ENCODE measurements around the gene APBB2. TPM values are rescaled to one million over a fixed set of nuclear protein-coding genes. Genes with fewer than 3 reads are reported as not detected.

The APBB2 gene
- total RNA-seq, 4 donors from 2014 or later: 12.2 to 29.2 (median 20.1) TPM

DNA sequence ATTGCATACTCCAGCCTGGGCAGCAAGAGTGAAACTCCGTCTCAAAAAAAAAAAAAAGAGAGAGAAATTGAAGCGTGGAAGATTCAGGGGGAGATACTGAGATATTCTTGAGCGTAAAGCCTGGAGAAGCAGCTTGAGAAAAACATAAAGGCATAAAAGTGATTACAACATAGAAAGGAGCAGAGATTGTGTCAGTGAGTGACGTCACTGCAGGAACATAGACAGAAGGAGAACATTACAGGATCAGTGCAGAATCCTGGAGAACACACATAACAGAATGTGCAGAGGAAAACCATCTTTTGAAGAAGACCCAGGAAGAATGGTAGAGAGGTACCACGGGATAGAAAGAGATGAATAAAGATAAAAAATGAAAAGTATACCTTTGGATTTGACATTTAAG, 147.0 kb downstream of the APBB2 start:
- Histone ChIP-seq H3K4me3 (no peak overlapping the region), H3K27ac (no peak overlapping the region), H3K4me1 (peaks cover 0 to 32% (median 0%) of the 10 kb centered on the region in 3 donors), H3K9me3 (no peaks in the 10 kb centered on the region), H3K36me3 (no peaks in the 10 kb centered on the region), H3K27me3 (no peaks in the 10 kb centered on the region)
- intact Hi-C loops (cut with DNase I): no loop called here
- no peak for TF ChIP-seq POLR2A (IDR thresholded peaks at IDR 0.05)
- TF ChIP-seq, protein P1, sequence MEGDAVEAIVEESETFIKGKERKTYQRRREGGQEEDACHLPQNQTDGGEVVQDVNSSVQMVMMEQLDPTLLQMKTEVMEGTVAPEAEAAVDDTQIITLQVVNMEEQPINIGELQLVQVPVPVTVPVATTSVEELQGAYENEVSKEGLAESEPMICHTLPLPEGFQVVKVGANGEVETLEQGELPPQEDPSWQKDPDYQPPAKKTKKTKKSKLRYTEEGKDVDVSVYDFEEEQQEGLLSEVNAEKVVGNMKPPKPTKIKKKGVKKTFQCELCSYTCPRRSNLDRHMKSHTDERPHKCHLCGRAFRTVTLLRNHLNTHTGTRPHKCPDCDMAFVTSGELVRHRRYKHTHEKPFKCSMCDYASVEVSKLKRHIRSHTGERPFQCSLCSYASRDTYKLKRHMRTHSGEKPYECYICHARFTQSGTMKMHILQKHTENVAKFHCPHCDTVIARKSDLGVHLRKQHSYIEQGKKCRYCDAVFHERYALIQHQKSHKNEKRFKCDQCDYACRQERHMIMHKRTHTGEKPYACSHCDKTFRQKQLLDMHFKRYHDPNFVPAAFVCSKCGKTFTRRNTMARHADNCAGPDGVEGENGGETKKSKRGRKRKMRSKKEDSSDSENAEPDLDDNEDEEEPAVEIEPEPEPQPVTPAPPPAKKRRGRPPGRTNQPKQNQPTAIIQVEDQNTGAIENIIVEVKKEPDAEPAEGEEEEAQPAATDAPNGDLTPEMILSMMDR (IDR thresholded peaks at IDR 0.05): no peak
- WGBS, 2 donors: 88 to 90% methylated on average over 5 of the region's 5 CpGs
- no peak for DNase-seq

DNA sequence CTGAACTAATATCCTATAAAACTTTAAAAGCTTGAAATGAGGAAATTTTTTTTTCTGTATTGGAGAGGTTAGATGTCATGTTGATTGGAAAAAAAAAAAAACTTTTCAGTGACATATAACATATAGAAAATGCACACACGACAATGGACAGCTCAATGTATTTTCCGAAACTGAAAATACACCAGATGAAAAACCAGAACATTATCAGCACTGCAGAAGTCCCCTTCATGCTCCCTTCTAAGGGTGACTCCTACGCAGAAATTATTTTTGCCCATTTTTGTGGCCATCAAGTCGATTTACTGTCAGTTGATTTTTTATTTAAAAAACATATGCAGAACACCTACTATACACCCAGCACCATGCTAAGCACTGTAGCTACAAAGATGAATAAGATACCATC, 148.3 kb downstream of the APBB2 start:
- Histone ChIP-seq H3K4me3 (no peak overlapping the region), H3K36me3 (no peaks in the 10 kb centered on the region), H3K27ac (no peak overlapping the region), H3K4me1 (peaks cover 0 to 28% (median 0%) of the 10 kb centered on the region in 3 donors), H3K9me3 (no peaks in the 10 kb centered on the region), H3K27me3 (no peaks in the 10 kb centered on the region)
- 91 to 95% methylated on average over 4 of the region's 4 CpGs for WGBS, 2 donors
- DNase-seq: no peak
- intact Hi-C loops (cut with DNase I): no loop called here
- TF ChIP-seq, protein P1 (IDR thresholded peaks at IDR 0.05): no peak
- TF ChIP-seq POLR2A (IDR thresholded peaks at IDR 0.05): no peak

DNA sequence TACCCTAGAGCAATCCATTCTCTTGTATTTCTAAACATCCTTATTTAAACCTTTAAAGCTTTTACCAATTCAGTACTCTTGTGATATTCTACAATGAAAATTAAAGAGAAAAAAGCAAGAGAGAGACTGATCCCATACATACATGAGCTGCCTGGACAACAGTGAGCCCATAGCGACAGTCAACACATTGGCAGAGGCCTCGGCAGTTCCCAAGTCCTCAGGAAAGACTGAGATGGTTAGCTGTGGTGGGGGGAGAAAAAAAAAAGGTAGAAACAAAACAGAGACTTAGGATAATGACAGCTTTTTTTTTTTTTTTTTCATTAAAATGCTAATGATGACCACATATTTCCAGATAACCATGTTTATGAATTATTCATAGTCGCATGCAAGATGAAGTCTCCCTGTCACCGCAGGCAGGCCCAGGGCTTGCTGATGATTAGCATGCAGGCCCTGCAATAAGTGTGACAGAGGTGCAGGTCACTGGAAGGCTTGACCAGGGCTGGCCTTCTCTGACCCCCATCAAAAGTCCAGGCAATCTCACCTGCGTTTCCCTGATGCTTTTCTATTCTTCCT, 148.8 kb downstream of the APBB2 start:
- intact Hi-C loops (cut with DNase I): no loop called here
- WGBS, 2 donors: 89 to 92% methylated on average over 5 of the region's 5 CpGs
- TF ChIP-seq POLR2A (IDR thresholded peaks at IDR 0.05): no peak
- TF ChIP-seq, protein P1 (IDR thresholded peaks at IDR 0.05): no peak
- DNase-seq: no peak
- Histone ChIP-seq H3K27ac (no peak overlapping the region), H3K4me1 (peaks cover 0 to 23% (median 0%) of the 10 kb centered on the region in 3 donors), H3K27me3 (no peaks in the 10 kb centered on the region), H3K36me3 (no peaks in the 10 kb centered on the region), H3K9me3 (no peaks in the 10 kb centered on the region), H3K4me3 (no peak overlapping the region)

DNA sequence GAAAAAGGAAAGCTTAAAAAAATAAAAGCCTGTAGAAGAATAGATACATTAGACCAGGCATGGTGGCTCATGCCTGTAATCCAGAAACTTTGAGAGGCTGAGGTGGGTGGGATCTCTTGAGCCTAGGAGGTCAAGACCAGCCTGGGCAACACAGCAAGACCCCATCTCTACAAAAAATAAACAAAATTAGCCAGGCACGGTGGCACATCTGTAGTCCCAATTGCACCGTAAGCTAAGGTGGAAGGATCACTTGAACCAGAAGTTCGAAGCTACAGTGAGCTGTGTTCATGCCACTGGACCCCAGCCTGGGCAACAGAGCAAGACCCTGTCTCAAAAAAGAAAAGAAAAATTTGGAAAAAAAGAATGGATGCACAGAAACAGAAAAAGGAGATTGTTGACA, 149.4 kb downstream of the APBB2 start:
- Histone ChIP-seq H3K36me3 (no peaks in the 10 kb centered on the region), H3K4me1 (peaks cover 0 to 17% (median 0%) of the 10 kb centered on the region in 3 donors), H3K9me3 (no peaks in the 10 kb centered on the region), H3K27ac (no peak overlapping the region), H3K27me3 (no peaks in the 10 kb centered on the region), H3K4me3 (no peak overlapping the region)
- TF ChIP-seq, protein P1 (IDR thresholded peaks at IDR 0.05): no peak
- TF ChIP-seq POLR2A (IDR thresholded peaks at IDR 0.05): no peak
- no peak for DNase-seq
- intact Hi-C loops (cut with DNase I): no loop called here
- 90 to 97% methylated on average over 3 of the region's 3 CpGs for WGBS, 2 donors

DNA sequence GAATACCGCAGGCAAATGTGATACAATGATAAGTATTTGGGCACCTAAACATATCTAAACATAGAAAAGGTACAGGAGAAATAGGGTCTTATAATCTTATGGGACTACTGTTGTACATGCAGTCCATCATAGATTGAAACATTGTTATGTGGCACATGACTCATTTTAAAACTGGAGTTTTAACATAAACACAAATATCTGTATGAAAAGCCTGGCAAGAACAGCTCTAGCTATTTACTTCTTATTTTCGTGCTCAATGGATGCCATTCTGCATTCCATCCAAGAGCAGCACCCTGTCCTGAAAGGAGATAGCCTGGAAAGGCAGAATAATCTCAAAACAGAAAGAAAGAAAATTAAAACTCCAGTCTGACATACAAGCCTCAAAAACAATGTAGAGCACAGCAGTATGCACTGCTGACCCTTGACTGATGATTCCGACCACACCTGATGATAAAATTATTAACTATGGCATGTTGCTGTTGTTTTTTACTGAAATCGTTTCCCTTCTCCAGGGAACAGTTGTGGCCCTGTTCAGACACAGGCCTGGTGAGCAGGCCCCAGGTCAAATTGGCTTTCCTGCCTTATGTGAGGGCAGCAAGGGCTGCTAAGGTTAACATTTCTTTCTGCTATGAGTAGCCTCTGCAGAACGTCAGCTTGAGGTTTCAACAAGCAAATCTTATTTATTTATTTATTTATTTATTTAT, 152.7 kb downstream of the APBB2 start:
- peaks cover 0 to 4% (median 0%) of the 10 kb centered on the region in 3 donors for H3K36me3 ChIP-seq
- TF ChIP-seq POLR2A (IDR thresholded peaks at IDR 0.05): no peak
- TF ChIP-seq, protein P1 (IDR thresholded peaks at IDR 0.05): no peak
- peaks cover 0 to 7% (median 0%) of the 10 kb centered on the region in 3 donors for H3K4me1 ChIP-seq
- no peaks in the 10 kb centered on the region for H3K27me3 ChIP-seq
- intact Hi-C loops (cut with DNase I): no loop called here
- DNase-seq: no peak
- H3K9me3 ChIP-seq: no peaks in the 10 kb centered on the region
- WGBS, 2 donors: 76 to 82% methylated on average over 5 of the region's 5 CpGs
- H3K27ac ChIP-seq: no peak overlapping the region
- no peak overlapping the region for H3K4me3 ChIP-seq
